Stimulated activated CD4-positive, alpha-beta T cell treated with anti-CD3 and anti-CD28 coated beads, Interleukin-1b, Interleukin-23, amount 100 ng/mL, for 1 hour (primary cell): ENCODE measurements around the gene CD6.

Experiments
- DNase-seq, 2 donors: peaks; one replicate each; pipeline ENCODE4 v3.0.0-alpha.2; 2020; ENCODE audit warnings: low read depth in 2 of 2

Gene CD6

GRCh38 chr11:61008971-61009370, 37.5 kb downstream of the CD6 start:
- no peak for DNase-seq

GRCh38 chr11:61009392-61010275, 38.2 kb downstream of the CD6 start:
- DNase-seq: no peak

GRCh38 chr11:61010466-61011228, 39.2 kb downstream of the CD6 start:
- DNase-seq: no peak

- no peak for DNase-seq
Observed at GRCh38 chr11:61011229-61011870, 39.9 kb downstream of the CD6 start.

- DNase-seq: no peak
Observed at GRCh38 chr11:61011950-61012736, 40.7 kb downstream of the CD6 start.

- DNase-seq: no peak
Observed at GRCh38 chr11:61012737-61013215, 41.3 kb downstream of the CD6 start.

GRCh38 chr11:61018059-61018458, 46.6 kb downstream of the CD6 start:
- no peak for DNase-seq

- DNase-seq: no peak
Observed at GRCh38 chr11:61019037-61019831, 47.8 kb downstream of the CD6 start.

GRCh38 chr11:61019832-61020405, 48.4 kb downstream of the CD6 start:
- DNase-seq: no peak

GRCh38 chr11:61020551-61021235, 49.2 kb downstream of the CD6 start:
- DNase-seq: no peak

GRCh38 chr11:61021661-61022212, 50.3 kb downstream of the CD6 start:
- DNase-seq: peak; percentile 69 to 86

- no peak for DNase-seq
Observed at GRCh38 chr11:61022311-61023085, 51.0 kb downstream of the CD6 start.

GRCh38 chr11:61023086-61023965, 51.8 kb downstream of the CD6 start:
- DNase-seq: no peak

GRCh38 chr11:61023966-61024295, 52.5 kb downstream of the CD6 start:
- DNase-seq: no peak

GRCh38 chr11:61024938-61025820, 53.7 kb downstream of the CD6 start:
- DNase-seq: no peak

- DNase-seq: no peak
Observed at GRCh38 chr11:61025821-61026120, 54.3 kb downstream of the CD6 start.
